T-helper 1 cell treated with Interleukin-12 subunit alpha and Interleukin-12 subunit beta and Interleukin-4 antibody, amounts not matched to agents 30 ng/mL and 1 ng/mL, for 36 hours (primary cell): ENCODE data around the gene PRC1. TPM values are rescaled to one million over a fixed set of nuclear protein-coding genes. Genes with fewer than 3 reads are reported as not detected.

Experiments
- intact Hi-C: fragments of 100-400 bp; cut with micrococcal nuclease; formaldehyde crosslinking; loops from one replicate; pipeline ENCODE4 v1.15.1; 2024
- total RNA-seq: library from RNA; stranded (reverse); gene quantifications from 2 replicates; pipeline ENCODE4 v1.2.3, GENCODE V29; 2022

The PRC1 gene
- total RNA-seq, 1 donor from 2014 or later = 98.6 TPM

GRCh38 chr15:90991587-90992285 is 2.6 kb downstream of the PRC1 start:
- intact Hi-C loops = no loop called here

- intact Hi-C loops = no loop called here
These were observed 3.9 kb downstream of the PRC1 start for GRCh38 chr15:90990446-90990845.

GRCh38 chr15:90989040-90989768 is 5.1 kb downstream of the PRC1 start:
- intact Hi-C loops = loop anchor here (5.0 kb wide), 1 partner anchor 58 kb away; no protein-coding TSS in a partner anchor

GRCh38 chr15:90988296-90988695 is 6.0 kb downstream of the PRC1 start:
- intact Hi-C loops = loop anchor here (5.0 kb wide), 1 partner anchor 59 kb away; no protein-coding TSS in a partner anchor

- intact Hi-C loops = loop anchor here (5.0 kb wide), 1 partner anchor 60 kb away; no protein-coding TSS in a partner anchor
These were observed 6.7 kb downstream of the PRC1 start for GRCh38 chr15:90987561-90988141.

GRCh38 chr15:90986790-90987507 is 7.4 kb downstream of the PRC1 start:
- intact Hi-C loops = loop anchor here (5.0 kb wide), 1 partner anchor 60 kb away; no protein-coding TSS in a partner anchor

GRCh38 chr15:90982135-90982534 is 12.2 kb downstream of the PRC1 start:
- intact Hi-C loops = no loop called here

- intact Hi-C loops = no loop called here
These were observed 12.7 kb downstream of the PRC1 start for GRCh38 chr15:90981681-90982080.

GRCh38 chr15:90979582-90979981 is 14.8 kb downstream of the PRC1 start:
- intact Hi-C loops = no loop called here

GRCh38 chr15:90974216-90974615 is 20.1 kb downstream of the PRC1 start:
- intact Hi-C loops = no loop called here

- intact Hi-C loops = no loop called here
These were observed 22.2 kb downstream of the PRC1 start for GRCh38 chr15:90972133-90972532.

- intact Hi-C loops = no loop called here
These were observed 24.1 kb downstream of the PRC1 start for GRCh38 chr15:90970274-90970673.

- intact Hi-C loops = no loop called here
These were observed 25.9 kb downstream of the PRC1 start for GRCh38 chr15:90968434-90968833.

- intact Hi-C loops = no loop called here
These were observed 27.1 kb downstream of the PRC1 start for GRCh38 chr15:90967206-90967605.

GRCh38 chr15:90966262-90966661 is 28.1 kb downstream of the PRC1 start:
- intact Hi-C loops = no loop called here

GRCh38 chr15:90962021-90962420 is 32.3 kb downstream of the PRC1 start:
- intact Hi-C loops = no loop called here

- intact Hi-C loops = no loop called here
These were observed 33.8 kb downstream of the PRC1 start for GRCh38 chr15:90960298-90961091.

GRCh38 chr15:90959894-90960293 is 34.4 kb downstream of the PRC1 start:
- intact Hi-C loops = loop anchor here (5.0 kb wide), 1 partner anchor 562 kb away; no protein-coding TSS in a partner anchor

- intact Hi-C loops = loop anchor here (5.0 kb wide), 1 partner anchor 563 kb away; no protein-coding TSS in a partner anchor
These were observed 35.2 kb downstream of the PRC1 start for GRCh38 chr15:90959028-90959595.

GRCh38 chr15:90957791-90958190 is 36.5 kb downstream of the PRC1 start:
- intact Hi-C loops = loop anchor here (5.0 kb wide), 1 partner anchor 565 kb away; no protein-coding TSS in a partner anchor
